ENCODE measurements around the gene PPP2R1B.

PPP2R1B gene

GRCh38 chr11:111697933-111698371, 68.2 kb downstream of the PPP2R1B start:
- no peak overlapping the region for H3K27ac ChIP-seq
- H3K4me3 ChIP-seq: no peak overlapping the region
- peaks cover 6% of the 10 kb centered on the region; the same call in 1 of the 2 replicates for H3K36me3 ChIP-seq (ENCODE audit: insufficient read depth, low read length)
- no peak for TF ChIP-seq EZH2 (IDR thresholded peaks at IDR 0.05)
- TF ChIP-seq FOXP2 (optimal IDR thresholded peaks at IDR 0.05; ENCODE audit: control extremely low read depth, extremely low read length, insufficient read depth): no peak
- TF ChIP-seq POLR2AphosphoS5 (IDR thresholded peaks at IDR 0.05; ENCODE audit: borderline replicate concordance, low read depth, low read length): no peak
- no peak overlapping the region for H3K9ac ChIP-seq (ENCODE audit: insufficient read length)
- DNase-seq (ENCODE audit: low read depth, low spot score): no peak
- no peaks in the 10 kb centered on the region for H3K9me3 ChIP-seq (ENCODE audit: low read depth, low read length)

GRCh38 chr11:111696556-111696955, 69.6 kb downstream of the PPP2R1B start:
- no peak overlapping the region for H3K4me3 ChIP-seq
- TF ChIP-seq FOXP2 (optimal IDR thresholded peaks at IDR 0.05; ENCODE audit: control extremely low read depth, extremely low read length, insufficient read depth) (no peak), EZH2 (IDR thresholded peaks at IDR 0.05) (no peak), POLR2AphosphoS5 (IDR thresholded peaks at IDR 0.05; ENCODE audit: borderline replicate concordance, low read depth, low read length) (no peak)
- no peak overlapping the region for H3K9ac ChIP-seq (ENCODE audit: insufficient read length)
- H3K9me3 ChIP-seq (ENCODE audit: low read depth, low read length): no peaks in the 10 kb centered on the region
- H3K27ac ChIP-seq: no peak overlapping the region
- H3K36me3 ChIP-seq (ENCODE audit: insufficient read depth, low read length): 0 out of 2 replicates have a peak, but pooled peaks cover 4% of the 10 kb centered on the region
- no peak for DNase-seq (ENCODE audit: low read depth, low spot score)

GRCh38 chr11:111694851-111695250, 71.3 kb downstream of the PPP2R1B start:
- no peaks in the 10 kb centered on the region for H3K9me3 ChIP-seq (ENCODE audit: low read depth, low read length)
- no peak for TF ChIP-seq FOXP2 (optimal IDR thresholded peaks at IDR 0.05; ENCODE audit: control extremely low read depth, extremely low read length, insufficient read depth)
- no peak for TF ChIP-seq POLR2AphosphoS5 (IDR thresholded peaks at IDR 0.05; ENCODE audit: borderline replicate concordance, low read depth, low read length)
- TF ChIP-seq EZH2 (IDR thresholded peaks at IDR 0.05): no peak
- no peak overlapping the region for H3K27ac ChIP-seq
- no peaks in the 10 kb centered on the region for H3K36me3 ChIP-seq (ENCODE audit: insufficient read depth, low read length)
- no peak overlapping the region for H3K4me3 ChIP-seq
- no peak for DNase-seq (ENCODE audit: low read depth, low spot score)
- H3K9ac ChIP-seq (ENCODE audit: insufficient read length): no peak overlapping the region

- DNase-seq (ENCODE audit: low read depth, low spot score): no peak
- Histone ChIP-seq H3K36me3 (ENCODE audit: insufficient read depth, low read length) (peaks cover 9% of the 10 kb centered on the region; the same call in 1 of the 2 replicates), H3K27ac (no peak overlapping the region), H3K9me3 (ENCODE audit: low read depth, low read length) (no peaks in the 10 kb centered on the region), H3K4me3 (no peak overlapping the region), H3K9ac (ENCODE audit: insufficient read length) (no peak overlapping the region)
- TF ChIP-seq POLR2AphosphoS5 (IDR thresholded peaks at IDR 0.05; ENCODE audit: borderline replicate concordance, low read depth, low read length) (no peak), FOXP2 (optimal IDR thresholded peaks at IDR 0.05; ENCODE audit: control extremely low read depth, extremely low read length, insufficient read depth) (no peak), EZH2 (IDR thresholded peaks at IDR 0.05) (no peak)
Measured at GRCh38 chr11:111693224-111693937, 72.8 kb downstream of the PPP2R1B start.

GRCh38 chr11:111691741-111692140, 74.4 kb downstream of the PPP2R1B start:
- Histone ChIP-seq H3K9me3 (ENCODE audit: low read depth, low read length) (no peaks in the 10 kb centered on the region), H3K4me3 (no peak overlapping the region), H3K27ac (no peak overlapping the region), H3K9ac (ENCODE audit: insufficient read length) (no peak overlapping the region), H3K36me3 (ENCODE audit: insufficient read depth, low read length) (peaks cover 14% of the 10 kb centered on the region; the same call in 1 of the 2 replicates)
- TF ChIP-seq FOXP2 (optimal IDR thresholded peaks at IDR 0.05; ENCODE audit: control extremely low read depth, extremely low read length, insufficient read depth): no peak
- no peak for TF ChIP-seq POLR2AphosphoS5 (IDR thresholded peaks at IDR 0.05; ENCODE audit: borderline replicate concordance, low read depth, low read length)
- no peak for TF ChIP-seq EZH2 (IDR thresholded peaks at IDR 0.05)
- DNase-seq (ENCODE audit: low read depth, low spot score): no peak

GRCh38 chr11:111691176-111691575, 75.0 kb downstream of the PPP2R1B start:
- H3K27ac ChIP-seq: no peak overlapping the region
- H3K4me3 ChIP-seq: no peak overlapping the region
- no peak for TF ChIP-seq POLR2AphosphoS5 (IDR thresholded peaks at IDR 0.05; ENCODE audit: borderline replicate concordance, low read depth, low read length)
- DNase-seq (ENCODE audit: low read depth, low spot score): no peak
- peaks cover 14% of the 10 kb centered on the region; the same call in 1 of the 2 replicates for H3K36me3 ChIP-seq (ENCODE audit: insufficient read depth, low read length)
- no peaks in the 10 kb centered on the region for H3K9me3 ChIP-seq (ENCODE audit: low read depth, low read length)
- no peak overlapping the region for H3K9ac ChIP-seq (ENCODE audit: insufficient read length)

- TF ChIP-seq EZH2 (IDR thresholded peaks at IDR 0.05): no peak
- TF ChIP-seq FOXP2 (optimal IDR thresholded peaks at IDR 0.05; ENCODE audit: control extremely low read depth, extremely low read length, insufficient read depth): no peak
- TF ChIP-seq POLR2AphosphoS5 (IDR thresholded peaks at IDR 0.05; ENCODE audit: borderline replicate concordance, low read depth, low read length): no peak
- no peak for DNase-seq (ENCODE audit: low read depth, low spot score)
- H3K27ac ChIP-seq: no peak overlapping the region
Measured at GRCh38 chr11:111688013-111688412, 78.2 kb downstream of the PPP2R1B start.

GRCh38 chr11:111684251-111684650, 81.9 kb downstream of the PPP2R1B start:
- DNase-seq (ENCODE audit: low read depth, low spot score): no peak
- Histone ChIP-seq H3K27ac (no peak overlapping the region), H3K36me3 (ENCODE audit: insufficient read depth, low read length) (peaks cover 13% of the 10 kb centered on the region; the same call in 1 of the 2 replicates), H3K4me3 (no peak overlapping the region), H3K9me3 (ENCODE audit: low read depth, low read length) (no peaks in the 10 kb centered on the region), H3K9ac (ENCODE audit: insufficient read length) (no peak overlapping the region)
- TF ChIP-seq POLR2AphosphoS5 (IDR thresholded peaks at IDR 0.05; ENCODE audit: borderline replicate concordance, low read depth, low read length) (no peak), FOXP2 (optimal IDR thresholded peaks at IDR 0.05; ENCODE audit: control extremely low read depth, extremely low read length, insufficient read depth) (no peak), EZH2 (IDR thresholded peaks at IDR 0.05) (no peak)

More at GRCh38 chr11:111688013-111688412, 78.2 kb downstream of the PPP2R1B start:
- no peak overlapping the region for H3K4me3 ChIP-seq
- peaks cover 14% of the 10 kb centered on the region; the same call in 1 of the 2 replicates for H3K36me3 ChIP-seq (ENCODE audit: insufficient read depth, low read length)
- H3K9ac ChIP-seq (ENCODE audit: insufficient read length): no peak overlapping the region
- no peaks in the 10 kb centered on the region for H3K9me3 ChIP-seq (ENCODE audit: low read depth, low read length)
